ENCODE data around the gene DRAP1. TPM values are rescaled to one million over a fixed set of nuclear protein-coding genes. Genes with fewer than 3 reads are reported as not detected.
"Not testable (repeated sequence)": the region's sequence is repeated elsewhere in the genome, so short reads cannot be mapped to it uniquely, and the experiment has no call there.

DRAP1 gene
- polyA plus RNA-seq, 10 donors = 46.8 to 108 (median 66.1) TPM

DNA sequence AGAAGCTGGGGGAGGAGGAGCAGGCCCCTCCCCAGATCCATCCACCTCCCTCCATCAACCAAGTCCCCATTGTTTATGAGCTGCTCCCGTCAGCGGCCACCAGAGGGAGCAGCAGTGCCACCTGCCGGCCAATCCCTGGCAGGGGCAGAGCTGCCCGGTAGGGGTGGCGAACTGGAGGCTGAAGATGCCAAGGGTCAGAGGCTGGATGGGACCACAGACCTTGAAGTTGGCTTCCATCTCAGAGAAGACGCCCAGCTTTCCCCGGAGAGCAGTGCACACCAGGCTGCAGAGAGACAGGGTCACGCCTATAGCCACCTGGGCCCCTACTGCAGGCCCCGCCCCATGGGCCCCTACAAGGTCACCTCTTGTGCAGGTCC is 34.5 kb upstream of the DRAP1 start:
- DNase-seq = peak in 2 of 3 donors; percentile 74 to 81

GRCh38 chr11:65885231-65885630 is 34.0 kb upstream of the DRAP1 start:
- DNase-seq = no peak

DNA sequence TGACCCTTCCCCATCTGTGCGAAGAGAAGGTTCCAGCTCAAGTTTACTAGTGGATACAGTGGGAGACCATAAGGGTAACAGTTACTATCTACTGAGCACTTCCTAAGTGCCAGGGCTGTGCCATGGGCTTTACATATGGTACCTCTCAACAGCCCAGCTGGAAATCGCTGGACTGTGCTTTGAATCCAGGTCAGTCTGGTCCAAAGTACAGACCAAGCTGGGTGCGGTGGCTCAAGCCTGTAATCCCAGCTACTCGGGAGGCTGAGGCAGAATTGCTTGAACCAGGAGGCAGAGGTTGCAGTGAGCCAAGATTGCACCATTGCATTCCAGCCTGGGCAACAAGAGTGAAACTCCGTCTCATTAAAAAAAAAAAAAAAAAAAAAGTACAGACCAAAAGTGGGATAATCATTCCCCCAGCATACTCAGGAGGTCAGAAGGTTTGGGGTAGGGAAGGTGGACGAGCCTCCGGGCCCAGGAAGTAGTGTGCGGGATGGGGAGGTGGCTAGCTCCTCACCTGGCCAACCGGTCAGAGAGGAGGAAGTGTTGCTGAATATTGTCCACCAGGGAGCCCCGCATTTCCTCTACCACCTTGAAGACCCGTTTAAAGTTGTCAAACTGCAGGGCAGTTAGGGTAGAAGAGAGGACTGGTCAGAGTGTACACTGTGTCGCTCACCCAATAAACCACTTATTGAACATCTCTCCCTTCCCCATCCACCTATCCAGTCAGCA is 33.3 kb upstream of the DRAP1 start:
- no peak for DNase-seq

DNA sequence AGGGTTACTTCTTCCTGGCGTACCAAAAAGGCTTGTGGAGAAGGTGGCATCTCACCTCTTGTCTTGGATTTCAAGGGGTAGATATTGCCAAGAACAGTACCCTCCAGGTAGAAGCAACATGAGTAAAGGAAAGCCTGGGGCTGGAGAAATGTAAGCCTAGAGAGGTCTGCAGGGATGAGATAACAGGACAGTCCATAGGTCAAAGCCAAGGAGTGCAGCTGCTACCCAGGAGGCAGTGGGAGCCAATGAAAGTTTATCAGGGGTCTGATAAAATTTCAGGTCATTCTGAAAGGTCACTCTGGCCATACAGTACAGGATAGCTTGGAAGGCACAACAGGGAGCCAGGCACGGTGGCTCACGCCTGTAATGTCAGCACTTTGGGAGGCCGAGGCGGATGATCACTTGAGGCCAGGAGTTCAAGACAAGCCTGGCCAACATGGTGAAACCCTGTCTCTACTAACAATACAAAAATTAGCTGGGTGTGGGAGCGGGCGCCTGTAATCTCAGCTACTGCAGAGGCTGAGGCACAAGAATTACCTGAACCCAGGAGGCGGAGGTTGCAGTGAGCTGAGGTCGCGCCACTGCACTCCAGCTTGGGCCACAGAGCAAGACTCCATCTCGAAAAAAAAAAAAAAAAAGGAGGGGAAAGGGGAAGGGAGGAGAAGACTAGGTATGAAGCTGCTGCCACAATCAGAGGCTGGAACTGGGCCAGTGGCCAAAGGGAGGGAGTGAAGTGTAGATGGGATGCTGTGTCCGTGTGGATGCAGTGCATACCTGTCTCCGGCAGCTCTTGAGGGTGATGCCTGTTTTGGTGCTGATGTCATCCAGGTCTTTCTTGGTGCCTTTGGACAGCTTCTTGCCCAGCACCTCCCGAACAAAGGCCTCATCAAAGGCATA is 32.2 kb upstream of the DRAP1 start:
- DNase-seq = no peak

DNA sequence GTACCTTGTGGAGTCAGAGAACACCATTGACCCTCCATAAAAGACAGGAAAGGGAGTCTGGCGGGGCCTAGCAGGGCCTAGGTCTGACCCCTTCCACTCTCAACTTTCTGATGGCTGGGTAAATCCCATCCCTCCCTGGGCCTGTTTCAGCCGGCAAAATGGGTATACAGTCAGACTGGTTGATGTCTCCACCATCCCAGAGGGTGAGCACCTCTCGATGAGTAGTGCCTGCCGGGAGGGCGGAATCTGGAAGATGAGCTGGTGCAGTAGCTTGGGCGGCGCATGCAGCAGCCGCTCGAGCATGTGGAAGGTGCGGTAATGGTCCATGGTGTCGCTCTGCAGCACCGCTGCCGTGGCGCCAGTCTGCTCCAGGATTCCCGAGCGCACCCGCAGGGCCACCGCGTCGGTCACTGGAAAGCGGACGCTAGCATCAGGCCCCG is 31.5 kb upstream of the DRAP1 start:
- no peak for DNase-seq

- DNase-seq = peak; percentile 97 to 99 (median 98)
These were observed 30.9 kb upstream of the DRAP1 start, which contains the start of gene FIBP for GRCh38 chr11:65888163-65888814. FIBP (minus strand) TSS chr11:65888471; CDS start chr11:65888418, 53 bp downstream.

- peak; percentile 97 to 99 (median 97) for DNase-seq
These were observed 28.7 kb upstream of the DRAP1 start, which contains the start of gene CCDC85B for GRCh38 chr11:65890324-65891218. CCDC85B (plus strand) TSS chr11:65890673; CDS start chr11:65890784, 111 bp downstream.

GRCh38 chr11:65891219-65892136 is 27.7 kb upstream of the DRAP1 start:
- DNase-seq = peak in 1 of 3 donors; percentile 50

- not testable (repeated sequence) for DNase-seq
These were observed 27.1 kb upstream of the DRAP1 start for GRCh38 chr11:65892137-65892540.

DNA sequence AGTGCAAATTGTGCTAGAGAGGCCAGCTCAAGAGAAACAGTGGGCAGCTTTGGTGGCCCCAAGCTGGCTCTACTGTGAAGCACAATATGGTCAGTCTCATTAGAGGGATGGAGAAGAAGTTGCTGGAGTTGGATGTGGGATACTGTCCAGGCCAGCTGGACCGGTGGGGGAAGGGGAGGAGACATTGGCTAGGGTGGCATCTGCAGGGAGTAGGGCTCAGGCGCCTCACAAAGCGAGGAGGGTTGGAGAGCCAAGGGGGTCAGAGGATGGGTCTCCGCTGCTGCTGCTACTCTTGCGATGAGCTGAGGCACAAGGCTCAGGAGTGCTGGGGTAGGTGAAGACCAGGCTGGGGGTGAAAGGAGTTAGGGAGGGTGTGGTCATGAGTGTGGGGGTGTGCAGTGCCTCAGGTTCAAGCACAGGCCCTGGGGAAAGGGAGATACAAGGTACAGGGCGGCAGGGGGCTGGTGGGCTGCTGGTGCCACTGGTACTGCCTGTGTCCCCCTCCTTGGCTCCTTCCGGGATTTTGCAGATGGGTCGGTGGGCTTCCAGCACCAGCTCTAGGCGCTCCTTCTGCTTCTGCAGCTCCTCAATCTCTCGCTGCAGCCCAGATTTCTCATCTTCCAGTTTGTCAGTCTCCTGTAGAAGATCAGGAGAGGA is 26.4 kb upstream of the DRAP1 start:
- no peak for DNase-seq

DNA sequence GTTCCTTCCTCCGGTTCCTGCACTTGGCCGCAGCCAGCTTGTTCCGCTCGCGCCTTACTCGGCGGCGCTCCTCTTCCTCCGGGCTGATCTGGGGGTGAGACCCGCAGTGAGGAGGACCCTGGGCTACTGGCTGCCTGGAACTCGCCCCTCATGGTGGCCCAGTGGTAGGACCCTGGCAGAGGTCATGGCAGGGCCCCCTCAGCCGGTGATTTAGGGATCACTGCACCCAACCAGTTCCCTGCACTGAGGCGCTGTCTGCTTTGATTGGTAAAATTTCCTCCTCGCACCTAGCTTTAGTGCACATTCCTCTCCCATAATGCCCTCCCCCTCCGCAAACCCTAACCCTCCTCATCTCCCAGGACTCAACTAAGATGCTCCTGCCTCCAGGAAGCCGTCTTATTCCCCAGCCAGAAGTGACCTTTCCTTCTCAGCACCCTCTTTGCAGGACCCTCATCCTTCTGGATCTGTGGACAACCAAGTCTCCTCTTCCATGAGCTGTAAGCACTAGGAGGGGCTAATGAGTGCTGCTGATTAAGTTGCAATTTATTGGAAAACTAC is 25.1 kb upstream of the DRAP1 start:
- DNase-seq = no peak

DNA sequence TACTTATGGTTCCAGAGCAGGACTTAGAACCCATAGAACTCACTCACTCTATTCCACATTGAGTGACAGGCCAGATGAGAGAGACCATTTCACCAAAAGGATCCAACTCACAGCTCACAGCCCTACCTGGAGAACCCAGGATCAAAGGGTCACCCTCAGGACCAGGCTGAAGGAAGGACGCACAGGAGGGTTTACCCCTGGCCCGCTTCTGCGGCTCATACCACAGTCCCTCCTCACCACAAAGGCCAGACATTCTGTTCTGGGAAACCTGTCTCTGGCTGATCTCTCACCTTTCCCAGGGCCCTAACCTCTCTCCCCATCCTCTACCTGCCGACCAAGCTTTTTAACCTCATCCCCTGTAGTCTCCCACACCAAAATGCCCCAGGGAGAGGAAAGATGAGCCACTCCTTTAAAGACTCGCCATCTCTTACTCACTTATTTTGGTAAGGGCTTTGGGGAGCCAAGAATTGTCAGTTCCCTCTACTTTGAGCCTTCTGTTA is 23.7 kb upstream of the DRAP1 start:
- DNase-seq = no peak

DNA sequence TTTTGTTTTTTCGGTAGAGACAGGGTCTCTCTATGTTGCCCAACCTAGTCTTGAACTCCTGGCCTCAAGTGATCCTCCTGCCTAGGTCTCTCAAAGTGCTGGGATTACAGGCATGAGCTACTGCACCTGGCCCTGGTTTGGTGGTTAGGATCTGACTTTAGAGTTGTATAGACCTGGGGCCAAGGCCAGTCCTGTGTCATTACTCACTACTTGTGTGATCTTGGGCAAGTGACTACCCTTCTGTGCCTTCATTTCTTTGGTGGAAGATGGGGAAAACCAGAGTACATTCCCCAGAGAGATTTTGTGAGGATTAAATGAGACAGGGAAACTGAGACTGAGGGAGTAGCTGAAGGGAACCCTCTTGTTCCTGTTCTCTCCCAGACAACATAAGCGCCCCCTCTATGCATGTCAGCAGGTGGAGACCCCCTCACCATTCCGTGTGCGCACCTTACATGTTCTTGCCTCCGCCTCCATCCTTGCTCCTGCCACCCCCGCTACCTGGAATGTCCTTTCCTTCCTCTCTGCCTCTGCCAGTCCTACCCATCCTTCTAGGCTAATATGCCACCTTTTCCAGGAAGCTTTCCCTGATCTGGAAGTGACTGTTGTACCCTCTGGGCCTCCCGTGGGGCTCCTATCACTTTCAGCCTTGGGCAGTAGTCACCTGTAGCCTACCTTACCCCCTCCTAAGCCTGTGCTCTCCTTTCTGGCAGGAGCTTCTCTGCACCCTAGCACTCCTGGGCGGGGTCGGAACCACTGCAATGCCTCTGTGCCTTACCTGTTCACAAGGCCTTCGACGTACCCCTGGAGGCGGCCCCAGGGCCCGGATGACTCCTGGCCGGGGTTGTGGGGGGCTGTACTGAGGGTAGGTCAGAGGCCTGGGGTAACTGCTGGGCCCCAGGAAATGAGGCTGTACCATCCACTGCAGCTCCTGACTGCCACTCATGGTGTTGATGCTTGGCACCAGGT is 22.9 kb upstream of the DRAP1 start:
- DNase-seq = no peak

GRCh38 chr11:65897020-65897471 is 22.2 kb upstream of the DRAP1 start:
- no peak for DNase-seq

DNA sequence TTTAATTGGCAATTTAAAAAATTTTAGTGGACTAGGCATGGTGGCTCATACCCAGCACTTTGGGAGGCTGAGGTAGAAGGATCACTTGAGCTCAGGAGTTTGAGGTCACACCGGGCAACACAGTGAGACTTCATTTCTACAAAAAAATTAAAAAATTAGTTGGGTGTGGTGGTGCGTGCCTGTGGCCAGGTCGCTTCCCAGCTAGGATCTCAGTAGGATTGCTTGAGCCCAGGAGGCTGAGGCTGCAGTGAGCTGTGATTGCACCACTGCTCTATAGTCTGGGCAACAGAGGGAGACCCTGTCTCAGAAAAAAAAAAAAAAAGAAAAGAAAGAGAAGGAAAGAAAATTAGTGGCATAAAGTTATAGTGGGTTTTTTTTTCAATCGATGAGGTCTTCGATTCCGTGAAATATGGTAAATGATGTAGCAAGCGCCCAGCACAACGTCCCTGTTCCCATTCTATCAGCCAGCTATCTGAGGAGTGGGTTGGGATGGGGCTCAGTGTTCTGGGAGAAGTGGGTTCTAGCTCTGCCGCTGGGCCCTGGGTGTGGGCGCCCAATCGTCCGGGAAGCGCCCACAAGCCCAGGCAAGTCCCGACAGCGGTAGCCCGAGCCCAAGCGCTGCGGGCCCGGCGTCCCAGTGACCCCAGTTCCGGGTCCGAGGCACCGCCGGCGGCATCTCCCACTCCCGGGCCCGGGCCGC is 20.4 kb upstream of the DRAP1 start:
- no peak for DNase-seq

- DNase-seq = peak in 1 of 3 donors; percentile 60
These were observed 19.7 kb upstream of the DRAP1 start for GRCh38 chr11:65899356-65900124.

All from muscle of back (tissue), 11 donors.